SK-N-SH (cell line): Measurements from ENCODE around the gene CXorf38. TPM values are rescaled to one million over a fixed set of nuclear protein-coding genes. Genes with fewer than 3 reads are reported as not detected.

Experiments
- CTCF ChIA-PET: fragments of 300-600, 350-600 bp; formaldehyde crosslinking; extraction: SDS; loops from one replicate; lab custom pipeline; 2021; lab: Yijun Ruan, JAX
- POLR2A ChIA-PET: fragments of 350-600 bp; sonication (Branson Sonifier 250); formaldehyde crosslinking; extraction: SDS; loops from one replicate; lab custom pipeline; 2020; ENCODE audit warnings: antibody characterized with exemption, inconsistent platforms; lab: Yijun Ruan, JAX
- DNase-seq: peaks from one replicate; pipeline ENCODE4 v3.0.0; 2012
- H2AFZ ChIP-seq: fragments of 200-600 bp; sonication (generic); 2 replicates; pipeline ENCODE4 v1.8.1; 2016; ENCODE audit warnings: antibody characterized with exemption, mild to moderate bottlenecking, low read depth
- H3F3A ChIP-seq: fragments of 200-600 bp; sonication (generic); replicated peaks from 2 replicates; pipeline ENCODE3; 2016; ENCODE audit warnings: antibody characterized with exemption, mild to moderate bottlenecking; ENCODE audit not compliant: insufficient read depth
- H3K27ac ChIP-seq, 2 experiments: fragments of 200-500 bp in 1 of 2; fragments of 200-600 bp in 1 of 2; sonication (Bioruptor generic) in 1 of 2; sonication (generic), shearing (Covaris generic) in 1 of 2; 2 replicates each; pipeline versions ENCODE4 v1.5.1 to v1.6.1; 2014 to 2016; ENCODE audit warnings: low read depth in 2 of 2, inconsistent platforms in 1 of 2, low read length in 1 of 2, mild to moderate bottlenecking in 1 of 2, mixed read lengths in 1 of 2
- H3K27me3 ChIP-seq: fragments of 200-600 bp; sonication (generic), shearing (Covaris generic); 2 replicates; pipeline ENCODE4 v1.6.1; 2016; ENCODE audit warnings: mixed run types; ENCODE audit not compliant: insufficient read depth
- H3K36me3 ChIP-seq, 2 experiments: fragments of 200-500 bp in 1 of 2; fragments of 200-600 bp in 1 of 2; sonication (Bioruptor generic) in 1 of 2; sonication (generic) in 1 of 2; replicated peaks in 1 of 2; 2 replicates each; pipeline versions ENCODE3 to v1.5.1; 2014 to 2016; ENCODE audit warnings: low read length in 1 of 2, mild to moderate bottlenecking in 1 of 2; ENCODE audit not compliant: insufficient read depth in 2 of 2, control insufficient read depth in 1 of 2
- H3K4me1 ChIP-seq, 2 experiments: fragments of 200-500 bp in 1 of 2; fragments of 200-600 bp in 1 of 2; sonication (Bioruptor generic) in 1 of 2; sonication (generic), shearing (Covaris generic) in 1 of 2; 2 replicates each; pipeline versions ENCODE4 v1.5.1 to v1.6.1; 2014 to 2016; ENCODE audit warnings: low read depth in 1 of 2, low read length in 1 of 2, mixed run types in 1 of 2; ENCODE audit not compliant: insufficient read depth in 2 of 2, control insufficient read depth in 1 of 2
- H3K4me2 ChIP-seq: fragments of 200-600 bp; sonication (generic), shearing (Covaris generic); 2 replicates; pipeline ENCODE4 v1.6.1; 2017; ENCODE audit warnings: mixed run types
- H3K4me3 ChIP-seq, 2 experiments: fragments of 200-500 bp in 1 of 2; fragments of 200-600 bp in 1 of 2; sonication (Bioruptor generic) in 1 of 2; sonication (generic), shearing (Covaris generic) in 1 of 2; 2 replicates each; pipeline versions ENCODE4 v1.5.1 to v1.8.1; 2014 to 2016; ENCODE audit warnings: low read depth in 2 of 2, inconsistent platforms in 1 of 2, low read length in 1 of 2, mild to moderate bottlenecking in 1 of 2, mixed read lengths in 1 of 2, moderate library complexity in 1 of 2
- H3K79me2 ChIP-seq: fragments of 200-600 bp; sonication (generic); 2 replicates; pipeline ENCODE4 v1.8.1; 2017; ENCODE audit warnings: mild to moderate bottlenecking; ENCODE audit not compliant: insufficient read depth
- H3K9ac ChIP-seq: fragments of 200-600 bp; sonication (generic); 2 replicates; pipeline ENCODE4 v1.6.1; 2017; ENCODE audit warnings: mixed run types
- H3K9me2 ChIP-seq: fragments of 200-600 bp; sonication (generic); 2 replicates; pipeline ENCODE4 v1.6.1; 2017; ENCODE audit warnings: mixed run types
- H3K9me3 ChIP-seq: fragments of 200-600 bp; sonication (generic); 2 replicates; pipeline ENCODE4 v1.6.1; 2017; ENCODE audit warnings: mixed run types, mild to moderate bottlenecking, moderate library complexity
- H4K20me1 ChIP-seq: fragments of 200-600 bp; sonication (generic); 2 replicates; pipeline ENCODE4 v1.6.1; 2017; ENCODE audit warnings: mild to moderate bottlenecking, mixed run types; ENCODE audit not compliant: insufficient read depth
- CHD2 ChIP-seq: fragments of 150-350 bp; IDR thresholded peaks from 2 replicates; pipeline ENCODE4 v1.6.1; 2018; ENCODE audit warnings: low read length; ENCODE audit not compliant: partially characterized antibody
- ELF1 ChIP-seq: IDR thresholded peaks from 2 replicates; pipeline ENCODE4 v1.4.0; 2012
- FOXM1 ChIP-seq: IDR thresholded peaks from 2 replicates; pipeline ENCODE4 v1.4.0; 2012; ENCODE audit warnings: low read depth, mild to moderate bottlenecking
- JUND ChIP-seq: IDR thresholded peaks from 2 replicates; pipeline ENCODE4 v1.4.0; 2012
- MXI1 ChIP-seq: IDR thresholded peaks from 2 replicates; pipeline ENCODE4 v1.6.1; 2012; ENCODE audit warnings: mild to moderate bottlenecking, low read depth, low read length, improper control_type of control experiment
- NFIC ChIP-seq: IDR thresholded peaks from 2 replicates; pipeline ENCODE4 v1.4.0; 2012; ENCODE audit warnings: borderline replicate concordance
- RAD21 ChIP-seq: IDR thresholded peaks from 2 replicates; pipeline ENCODE4 v1.6.1; 2012; ENCODE audit warnings: mild to moderate bottlenecking, low read length
- RCOR1 ChIP-seq: fragments of 150-350 bp; IDR thresholded peaks from 2 replicates; pipeline ENCODE4 v1.6.1; 2017; ENCODE audit warnings: antibody characterized with exemption, low read length
- RFX5 ChIP-seq: IDR thresholded peaks from 2 replicates; pipeline ENCODE4 v1.6.1; 2012; ENCODE audit warnings: mild to moderate bottlenecking, improper control_type of control experiment, low read length
- RXRA ChIP-seq: IDR thresholded peaks from 2 replicates; pipeline ENCODE4 v1.4.0; 2012; ENCODE audit warnings: low read depth, mild to moderate bottlenecking, borderline replicate concordance
- TAF1 ChIP-seq: IDR thresholded peaks from 2 replicates; pipeline ENCODE4 v1.6.1; 2012; ENCODE audit warnings: low read depth, mild to moderate bottlenecking, low read length, moderate library complexity, borderline replicate concordance
- WGBS: methylation state at CpG from one replicate; pipeline ENCODE4 v1.1.6; 2017; ENCODE audit warnings: low lambda C conversion rate; 5-methylcytosine and 5-hydroxymethylcytosine counted together
- polyA plus RNA-seq, 3 experiments: library from polyadenylated mRNA; depleted of rRNA; stranded (reverse); fragments of >200 nt; gene quantifications; 2 replicates each; pipeline ENCODE4 v1.2.3, GENCODE V29; 2012
- TF ChIP-seq, protein P1 (sequence below): fragments of 150-350 bp; IDR thresholded peaks from 2 replicates; pipeline ENCODE4 v1.6.1; 2016; ENCODE audit warnings: mild to moderate bottlenecking, low read depth, low read length
- TF ChIP-seq, protein P2 (sequence below): fragments of 150-350 bp; IDR thresholded peaks from 2 replicates; pipeline ENCODE4 v1.6.1; 2017; ENCODE audit warnings: antibody characterized with exemption, low read length, low read depth, borderline replicate concordance
- TF ChIP-seq, protein P3 (sequence below): IDR thresholded peaks from 2 replicates; pipeline ENCODE4 v1.4.0; 2012; ENCODE audit warnings: low read depth, borderline replicate concordance
- TF ChIP-seq, protein P4 (sequence below): IDR thresholded peaks from 2 replicates; pipeline ENCODE4 v1.4.0; 2012; ENCODE audit warnings: low read depth

Gene CXorf38
- polyA plus RNA-seq, 1 of the 3 experiments (the other 2 are of a cell fraction), result 8.4 TPM

DNA sequence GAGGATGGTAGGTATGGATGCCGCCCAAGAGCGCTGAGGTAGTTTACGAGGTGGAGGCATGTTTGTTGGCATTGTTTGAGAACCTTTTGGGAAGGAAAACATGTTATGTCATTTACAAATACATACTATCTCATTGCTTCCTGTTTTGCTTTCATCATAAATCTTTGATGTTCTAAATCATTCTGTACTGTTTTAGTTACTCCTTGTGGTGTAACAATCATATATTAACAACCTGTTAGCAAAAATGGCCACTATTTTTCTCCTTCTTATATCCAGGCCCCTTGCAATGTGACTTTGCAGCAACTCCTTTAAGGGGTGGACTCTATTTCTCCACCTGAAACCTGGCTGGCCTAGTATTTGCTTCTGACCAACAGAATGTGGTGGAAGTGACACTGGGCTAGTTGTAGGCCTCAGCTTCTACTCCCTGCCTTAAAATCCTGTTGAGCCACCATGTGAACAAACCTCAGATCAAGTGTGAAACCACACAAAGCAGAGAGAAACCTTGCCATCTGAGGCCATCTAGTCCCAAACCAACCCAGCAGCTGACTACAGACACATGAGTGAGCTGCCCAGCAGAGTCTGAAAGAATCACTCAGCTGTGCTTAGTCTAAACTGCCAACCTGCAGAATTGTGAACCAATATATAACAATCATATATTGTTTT lies 15.8 kb upstream of the CXorf38 start:
- Histone ChIP-seq H3K27me3 (no peaks in the 10 kb centered on the region), H2AFZ (no peak overlapping the region), H3K27ac (no peak overlapping the region), H3K36me3 (peaks cover 33 to 44% of the 10 kb centered on the region in 2 experiments), H3F3A (no peaks in the 10 kb centered on the region), H3K9me2 (no peaks in the 10 kb centered on the region), H3K4me2 (no peak overlapping the region), H3K9me3 (no peaks in the 10 kb centered on the region), H3K4me3 (no peak overlapping the region), H3K9ac (no peak overlapping the region), H4K20me1 (no peaks in the 10 kb centered on the region), H3K4me1 (no peaks in the 10 kb centered on the region), H3K79me2 (no peaks in the 10 kb centered on the region)
- ChIA-PET POLR2A (no interaction called here), CTCF (interaction anchor here (0.7 to 2.2 kb wide), 4 partner anchors 9 to 606 kb away, joined by 3 to 11 read pairs (median 4); no protein-coding TSS in a partner anchor)
- no peak for DNase-seq
- TF ChIP-seq TAF1 (no peak), FOXM1 (no peak)
- TF ChIP-seq, protein P1, sequence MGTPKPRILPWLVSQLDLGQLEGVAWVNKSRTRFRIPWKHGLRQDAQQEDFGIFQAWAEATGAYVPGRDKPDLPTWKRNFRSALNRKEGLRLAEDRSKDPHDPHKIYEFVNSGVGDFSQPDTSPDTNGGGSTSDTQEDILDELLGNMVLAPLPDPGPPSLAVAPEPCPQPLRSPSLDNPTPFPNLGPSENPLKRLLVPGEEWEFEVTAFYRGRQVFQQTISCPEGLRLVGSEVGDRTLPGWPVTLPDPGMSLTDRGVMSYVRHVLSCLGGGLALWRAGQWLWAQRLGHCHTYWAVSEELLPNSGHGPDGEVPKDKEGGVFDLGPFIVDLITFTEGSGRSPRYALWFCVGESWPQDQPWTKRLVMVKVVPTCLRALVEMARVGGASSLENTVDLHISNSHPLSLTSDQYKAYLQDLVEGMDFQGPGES, result no peak
- 100% methylated on average over 3 of the region's 3 CpGs for WGBS

DNA sequence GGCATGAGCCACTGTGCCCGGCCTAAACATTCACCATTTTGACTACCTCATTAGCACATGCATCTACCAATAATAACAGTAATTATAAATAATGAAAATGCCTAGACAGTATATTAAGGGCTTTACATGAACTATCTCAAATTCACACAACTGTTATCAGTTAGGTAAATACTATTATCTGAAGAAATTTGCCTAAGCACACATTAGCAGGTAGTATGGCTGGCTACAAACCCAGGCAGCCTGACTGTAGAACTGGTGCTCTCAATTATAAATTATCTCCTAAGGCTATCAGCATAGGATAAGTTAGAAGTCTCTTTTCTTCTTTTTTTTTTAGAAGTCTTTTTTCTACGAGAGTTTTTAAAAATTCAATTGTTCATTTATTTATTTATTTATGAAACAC lies 14.1 kb upstream of the CXorf38 start:
- Histone ChIP-seq H3F3A (no peaks in the 10 kb centered on the region), H3K9me2 (no peaks in the 10 kb centered on the region), H3K27ac (no peak overlapping the region), H3K4me2 (no peak overlapping the region), H2AFZ (no peak overlapping the region), H3K36me3 (peaks cover 24 to 43% of the 10 kb centered on the region in 2 experiments), H4K20me1 (no peaks in the 10 kb centered on the region), H3K79me2 (no peaks in the 10 kb centered on the region), H3K9me3 (no peaks in the 10 kb centered on the region), H3K27me3 (no peaks in the 10 kb centered on the region), H3K4me1 (no peaks in the 10 kb centered on the region), H3K4me3 (no peak overlapping the region), H3K9ac (no peak overlapping the region)
- ChIA-PET CTCF (interaction anchor here (0.8 to 1.9 kb wide), 4 partner anchors 8 to 132 kb away, joined by 3 to 11 read pairs (median 4); no protein-coding TSS in a partner anchor), POLR2A (no interaction called here)
- 98% methylated on average over 2 of the region's 2 CpGs for WGBS
- TF ChIP-seq FOXM1, result no peak
- no peak for TF ChIP-seq ELF1
- TF ChIP-seq TAF1, result no peak
- TF ChIP-seq RCOR1, result no peak
- no peak for TF ChIP-seq RAD21
- TF ChIP-seq NFIC, result no peak
- TF ChIP-seq CHD2, result no peak
- TF ChIP-seq, protein P2, sequence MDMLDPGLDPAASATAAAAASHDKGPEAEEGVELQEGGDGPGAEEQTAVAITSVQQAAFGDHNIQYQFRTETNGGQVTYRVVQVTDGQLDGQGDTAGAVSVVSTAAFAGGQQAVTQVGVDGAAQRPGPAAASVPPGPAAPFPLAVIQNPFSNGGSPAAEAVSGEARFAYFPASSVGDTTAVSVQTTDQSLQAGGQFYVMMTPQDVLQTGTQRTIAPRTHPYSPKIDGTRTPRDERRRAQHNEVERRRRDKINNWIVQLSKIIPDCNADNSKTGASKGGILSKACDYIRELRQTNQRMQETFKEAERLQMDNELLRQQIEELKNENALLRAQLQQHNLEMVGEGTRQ, result no peak
- TF ChIP-seq JUND, result no peak
- no peak for TF ChIP-seq MXI1
- TF ChIP-seq RFX5, result no peak
- TF ChIP-seq, protein P3, sequence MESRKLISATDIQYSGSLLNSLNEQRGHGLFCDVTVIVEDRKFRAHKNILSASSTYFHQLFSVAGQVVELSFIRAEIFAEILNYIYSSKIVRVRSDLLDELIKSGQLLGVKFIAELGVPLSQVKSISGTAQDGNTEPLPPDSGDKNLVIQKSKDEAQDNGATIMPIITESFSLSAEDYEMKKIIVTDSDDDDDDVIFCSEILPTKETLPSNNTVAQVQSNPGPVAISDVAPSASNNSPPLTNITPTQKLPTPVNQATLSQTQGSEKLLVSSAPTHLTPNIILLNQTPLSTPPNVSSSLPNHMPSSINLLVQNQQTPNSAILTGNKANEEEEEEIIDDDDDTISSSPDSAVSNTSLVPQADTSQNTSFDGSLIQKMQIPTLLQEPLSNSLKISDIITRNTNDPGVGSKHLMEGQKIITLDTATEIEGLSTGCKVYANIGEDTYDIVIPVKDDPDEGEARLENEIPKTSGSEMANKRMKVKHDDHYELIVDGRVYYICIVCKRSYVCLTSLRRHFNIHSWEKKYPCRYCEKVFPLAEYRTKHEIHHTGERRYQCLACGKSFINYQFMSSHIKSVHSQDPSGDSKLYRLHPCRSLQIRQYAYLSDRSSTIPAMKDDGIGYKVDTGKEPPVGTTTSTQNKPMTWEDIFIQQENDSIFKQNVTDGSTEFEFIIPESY, result no peak
- no peak for TF ChIP-seq RXRA
- TF ChIP-seq, protein P4, sequence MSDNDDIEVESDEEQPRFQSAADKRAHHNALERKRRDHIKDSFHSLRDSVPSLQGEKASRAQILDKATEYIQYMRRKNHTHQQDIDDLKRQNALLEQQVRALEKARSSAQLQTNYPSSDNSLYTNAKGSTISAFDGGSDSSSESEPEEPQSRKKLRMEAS, result no peak
- DNase-seq, result no peak
